SJSA1 (cell line): ENCODE results near the gene ADGRV1. TPM values are rescaled to one million over a fixed set of nuclear protein-coding genes. Genes with fewer than 3 reads are reported as not detected.
"Not testable (repeated sequence)": the region's sequence is repeated elsewhere in the genome, so short reads cannot be mapped to it uniquely, and the experiment has no call there.

Experiments
- DNase-seq, 2 experiments: peaks; one replicate each; pipeline ENCODE4 v3.0.0-alpha.2; 2015 to 2020; ENCODE audit warnings: low spot score in 2 of 2, low read depth in 1 of 2
- H3K27ac ChIP-seq: fragments of 250-450 bp; sonication (Bioruptor Pico); 2 replicates; pipeline ENCODE4 v1.5.1; 2020; ENCODE audit warnings: mild to moderate bottlenecking, moderate library complexity
- H3K27me3 ChIP-seq: fragments of 250-450 bp; sonication (Bioruptor Pico); replicated peaks from 2 replicates; pipeline ENCODE4 v1.5.1; 2020; ENCODE audit warnings: mild to moderate bottlenecking, moderate library complexity
- H3K36me3 ChIP-seq: fragments of 250-450 bp; sonication (Bioruptor Pico); 2 replicates; pipeline ENCODE4 v1.5.1; 2020; ENCODE audit warnings: mild to moderate bottlenecking
- H3K4me1 ChIP-seq: fragments of 250-450 bp; sonication (Bioruptor Pico); replicated peaks from 2 replicates; pipeline ENCODE4 v1.6.1; 2021; ENCODE audit warnings: mild to moderate bottlenecking
- H3K4me3 ChIP-seq: fragments of 250-450 bp; sonication (Bioruptor Pico); 2 replicates; pipeline ENCODE4 v1.5.1; 2020; ENCODE audit warnings: mild to moderate bottlenecking
- H3K9me3 ChIP-seq: fragments of 250-450 bp; sonication (Bioruptor Pico); replicated peaks from 2 replicates; pipeline ENCODE4 v1.5.1; 2020; ENCODE audit warnings: mild to moderate bottlenecking
- total RNA-seq: library from RNA; depleted of rRNA; stranded (reverse); fragments of >200 nt; shearing (Covaris generic); gene quantifications from 2 replicates; pipeline ENCODE4 v1.2.3, GENCODE V29; 2014

The ADGRV1 gene
- total RNA-seq, 1 experiment from 2014 or later, result 0.13 TPM

DNA sequence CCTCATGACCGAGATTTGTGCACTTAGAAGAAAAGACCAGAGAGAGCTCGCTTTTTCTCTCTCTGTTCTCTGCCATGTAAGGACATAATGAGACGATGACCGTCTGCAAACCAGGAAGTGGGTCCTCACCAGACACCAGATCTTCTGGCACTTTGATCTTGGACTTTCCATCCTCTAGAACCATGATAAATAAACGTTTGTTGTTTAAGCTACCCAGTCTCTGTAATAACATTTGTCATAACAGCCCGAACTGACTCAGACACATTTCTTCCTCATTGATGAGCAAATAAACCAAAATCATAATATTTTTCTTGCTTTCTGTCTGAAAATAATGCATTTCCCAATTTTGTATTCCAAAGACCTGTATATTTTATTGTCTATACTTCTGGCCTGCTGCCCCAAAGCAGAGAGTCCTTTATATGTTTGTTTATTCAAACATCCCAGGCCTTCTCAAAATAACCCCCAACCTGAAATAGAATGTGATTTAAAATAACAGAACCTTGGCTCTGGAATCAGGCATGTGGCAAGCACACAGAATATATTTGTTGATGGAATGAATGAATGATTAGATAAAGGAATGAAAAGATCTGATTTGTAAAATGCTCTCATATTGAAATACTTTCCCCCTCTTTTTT, 396.5 kb downstream of the ADGRV1 start:
- no peaks in the 10 kb centered on the region for H3K4me1 ChIP-seq
- H3K27me3 ChIP-seq, result peaks cover 4% of the 10 kb centered on the region; the same call in 1 of the 2 replicates
- H3K36me3 ChIP-seq, result no peaks in the 10 kb centered on the region
- H3K4me3 ChIP-seq, result no peak overlapping the region
- no peak for DNase-seq
- H3K27ac ChIP-seq, result no peak overlapping the region
- H3K9me3 ChIP-seq, result no peaks in the 10 kb centered on the region

DNA sequence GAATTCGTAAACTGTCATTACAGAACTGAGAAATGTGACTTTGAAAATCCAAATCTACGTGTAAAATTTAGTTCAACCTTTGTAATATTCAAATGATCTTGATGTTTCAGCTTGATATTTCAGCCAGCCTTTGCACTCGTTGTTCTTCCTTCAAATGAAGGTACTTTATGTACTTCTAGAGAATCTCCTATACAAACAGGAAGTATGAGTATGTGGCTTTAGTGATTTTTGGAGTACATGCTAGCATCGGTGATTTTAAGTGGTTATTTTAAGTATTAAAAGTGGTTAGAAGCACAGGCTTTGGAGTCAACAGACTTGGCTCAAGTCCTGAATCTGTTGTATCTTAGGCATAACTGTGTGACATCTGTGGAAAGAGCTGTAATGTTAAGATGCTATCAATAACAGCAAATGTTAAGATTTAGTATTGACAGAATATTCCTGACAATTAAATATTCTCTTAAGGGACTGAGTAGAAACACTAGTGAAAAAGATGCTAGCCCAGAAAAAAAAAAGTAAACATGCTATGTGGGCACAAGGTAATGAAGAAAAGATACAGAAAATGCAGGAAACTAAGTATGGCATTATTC, 398.0 kb downstream of the ADGRV1 start:
- Histone ChIP-seq H3K36me3 (no peaks in the 10 kb centered on the region), H3K27ac (no peak overlapping the region), H3K4me1 (no peaks in the 10 kb centered on the region), H3K4me3 (no peak overlapping the region), H3K27me3 (peaks cover 4% of the 10 kb centered on the region; the same call in 1 of the 2 replicates), H3K9me3 (no peaks in the 10 kb centered on the region)
- DNase-seq, result no peak

DNA sequence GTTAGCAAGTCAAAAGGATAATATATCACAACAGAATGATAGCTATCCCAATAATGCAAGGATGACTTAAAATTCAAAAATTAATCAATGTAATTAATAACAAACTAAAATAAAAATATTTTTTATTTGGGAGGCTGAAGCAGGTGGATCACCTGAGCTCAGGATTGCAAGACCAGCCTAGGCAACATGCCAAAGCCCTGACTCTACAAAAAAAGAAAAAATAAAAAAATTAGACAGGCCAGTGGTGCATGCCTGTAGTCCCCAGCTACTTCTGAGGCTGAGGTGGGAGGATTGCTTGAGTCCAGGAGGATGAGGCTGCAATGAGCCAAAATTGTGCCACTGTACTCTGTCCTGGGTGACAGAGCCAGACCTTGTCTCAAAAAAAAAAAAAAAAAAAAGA, 399.3 kb downstream of the ADGRV1 start:
- Histone ChIP-seq H3K36me3 (no peaks in the 10 kb centered on the region), H3K27me3 (peaks cover 3% of the 10 kb centered on the region; the same call in 1 of the 2 replicates), H3K4me3 (no peak overlapping the region), H3K4me1 (no peaks in the 10 kb centered on the region), H3K27ac (no peak overlapping the region), H3K9me3 (no peaks in the 10 kb centered on the region)
- no peak for DNase-seq

DNA sequence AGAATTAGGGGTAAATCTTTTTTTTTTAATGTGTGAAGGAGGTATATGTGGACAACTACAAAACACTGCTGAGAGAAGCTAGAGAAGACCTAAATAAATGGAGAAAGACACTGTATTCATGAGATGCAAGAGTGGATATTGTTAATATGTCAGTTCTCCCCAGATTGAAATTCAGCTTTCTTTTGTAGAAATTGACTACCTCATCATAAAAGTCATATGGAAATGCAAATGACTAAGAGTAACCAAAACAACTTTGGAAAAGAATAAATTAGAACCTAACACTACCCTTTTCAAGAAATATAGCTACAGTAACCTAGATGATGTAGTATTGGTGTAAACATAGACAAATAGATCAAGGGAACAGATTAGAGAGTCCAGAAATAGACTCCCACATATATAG, 400.7 kb downstream of the ADGRV1 start:
- Histone ChIP-seq H3K27ac (no peak overlapping the region), H3K9me3 (no peaks in the 10 kb centered on the region), H3K36me3 (no peaks in the 10 kb centered on the region), H3K27me3 (no peaks in the 10 kb centered on the region), H3K4me3 (no peak overlapping the region), H3K4me1 (no peaks in the 10 kb centered on the region)
- no peak for DNase-seq

DNA sequence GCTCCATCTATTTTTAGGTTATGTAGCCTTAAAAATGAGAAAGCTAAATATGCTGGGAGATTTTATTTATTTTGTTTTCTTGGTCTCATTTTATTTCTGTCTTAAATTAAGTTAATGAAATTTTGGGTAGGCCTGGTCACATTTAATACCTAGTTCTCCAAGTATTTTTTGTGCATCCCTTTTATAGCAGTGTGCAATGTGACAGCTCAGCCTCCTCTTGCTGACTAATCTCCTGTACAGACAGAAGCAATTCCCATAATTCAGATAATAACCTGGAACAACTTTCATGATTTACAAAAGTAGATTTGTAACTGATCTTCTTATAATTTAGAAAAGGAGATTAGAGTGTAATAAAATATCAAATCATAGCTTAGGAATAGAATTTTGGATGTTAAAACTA, 403.9 kb downstream of the ADGRV1 start:
- H3K27me3 ChIP-seq, result no peaks in the 10 kb centered on the region
- no peaks in the 10 kb centered on the region for H3K36me3 ChIP-seq
- no peak for DNase-seq

DNA sequence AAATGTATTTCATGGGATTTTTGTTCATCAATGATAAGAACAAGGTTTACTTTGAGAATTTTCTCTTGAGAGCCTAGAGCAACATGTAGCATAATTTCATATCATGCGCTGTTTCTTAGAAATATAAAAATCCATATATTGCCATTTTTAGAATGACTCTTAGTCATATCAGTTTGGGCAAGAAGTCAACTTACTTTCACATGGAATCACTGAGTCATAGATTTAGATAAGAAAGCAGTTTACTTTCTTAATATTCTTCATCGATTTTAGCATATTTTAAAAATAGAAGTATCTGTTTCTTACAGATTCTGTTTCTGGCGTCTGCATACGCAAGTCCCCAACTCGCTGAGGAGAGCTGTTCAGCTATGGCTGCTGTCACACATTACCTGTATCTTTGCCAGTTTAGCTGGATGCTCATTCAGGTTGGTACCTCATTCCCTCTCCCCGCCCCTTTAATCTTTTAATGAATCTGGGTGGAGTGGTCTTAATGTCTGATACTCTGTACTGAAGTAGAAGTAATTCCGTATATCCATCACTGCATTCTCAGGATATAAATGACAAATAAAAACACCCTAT, 406.6 kb downstream of the ADGRV1 start:
- no peaks in the 10 kb centered on the region for H3K4me1 ChIP-seq
- no peaks in the 10 kb centered on the region for H3K27me3 ChIP-seq
- no peak overlapping the region for H3K4me3 ChIP-seq

More for the DNA sequence above, 403.9 kb downstream of the ADGRV1 start:
- Histone ChIP-seq H3K9me3 (no peaks in the 10 kb centered on the region), H3K4me3 (no peak overlapping the region), H3K27ac (no peak overlapping the region), H3K4me1 (no peaks in the 10 kb centered on the region)

DNA sequence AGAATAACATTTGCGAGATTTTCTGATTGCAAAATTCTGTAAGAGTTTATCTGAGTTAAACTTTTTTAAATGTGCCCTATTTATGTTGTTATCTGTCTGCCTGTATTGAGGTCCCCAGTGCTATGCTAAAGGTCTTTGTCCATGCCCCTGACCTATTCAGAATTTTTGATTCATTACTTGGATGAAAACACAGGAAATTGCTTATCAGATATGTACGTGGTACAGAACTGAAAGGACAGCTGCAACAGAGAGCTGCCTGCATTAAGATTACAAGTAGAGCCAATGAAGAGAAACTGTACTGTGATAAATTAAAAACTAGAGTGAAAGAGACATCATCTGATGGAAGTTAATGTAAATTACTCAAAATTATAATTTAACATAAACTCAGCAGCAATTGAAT, 408.8 kb downstream of the ADGRV1 start:
- Histone ChIP-seq H3K27me3 (no peaks in the 10 kb centered on the region), H3K4me1 (no peaks in the 10 kb centered on the region), H3K4me3 (no peak overlapping the region), H3K27ac (no peak overlapping the region), H3K36me3 (no peaks in the 10 kb centered on the region), H3K9me3 (no peaks in the 10 kb centered on the region)
- no peak for DNase-seq

More for the DNA sequence above, 406.6 kb downstream of the ADGRV1 start:
- no peaks in the 10 kb centered on the region for H3K36me3 ChIP-seq
- H3K9me3 ChIP-seq, result no peaks in the 10 kb centered on the region
- DNase-seq, result no peak
- no peak overlapping the region for H3K27ac ChIP-seq

DNA sequence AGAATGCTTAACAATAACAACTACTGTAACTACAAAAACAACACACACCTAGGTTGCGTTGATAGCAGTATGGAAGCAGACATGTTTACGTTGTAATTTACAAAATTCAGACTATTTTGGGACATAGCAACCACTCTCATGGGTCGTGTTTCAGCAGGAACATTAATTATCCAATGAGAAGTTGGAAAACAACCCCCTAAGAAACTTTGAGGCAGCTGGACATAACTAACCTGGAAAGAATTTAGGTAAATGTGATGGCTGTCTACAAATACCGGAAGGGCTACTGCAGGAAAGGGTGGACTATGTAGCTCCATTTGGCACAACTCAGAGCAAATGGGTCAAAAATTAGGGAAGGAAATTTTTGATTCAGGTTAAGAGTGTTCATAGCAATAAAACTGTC, 409.3 kb downstream of the ADGRV1 start:
- Histone ChIP-seq H3K27me3 (no peaks in the 10 kb centered on the region), H3K9me3 (no peaks in the 10 kb centered on the region), H3K4me1 (no peaks in the 10 kb centered on the region), H3K4me3 (no peak overlapping the region), H3K27ac (no peak overlapping the region), H3K36me3 (no peaks in the 10 kb centered on the region)
- DNase-seq, result no peak

DNA sequence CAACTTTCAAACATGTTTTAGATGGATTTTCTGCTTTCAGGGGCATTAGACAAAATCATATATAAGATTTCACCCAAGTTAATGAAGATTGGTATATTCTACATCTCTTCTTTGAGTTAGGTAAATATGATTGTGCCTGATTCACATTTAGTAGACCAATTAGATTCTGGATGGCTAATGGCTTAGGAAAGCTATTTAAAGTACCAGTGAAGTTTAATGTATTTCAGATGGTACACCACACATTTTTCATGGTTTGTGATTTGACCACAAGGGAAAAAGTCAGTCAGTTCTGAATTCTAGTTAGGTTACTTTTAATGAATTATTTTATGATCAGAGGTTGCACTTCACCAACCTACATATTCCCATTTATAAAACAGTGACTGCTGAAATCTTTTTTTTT, 409.7 kb downstream of the ADGRV1 start:
- no peaks in the 10 kb centered on the region for H3K9me3 ChIP-seq
- H3K4me3 ChIP-seq, result no peak overlapping the region
- H3K27ac ChIP-seq, result no peak overlapping the region
- H3K36me3 ChIP-seq, result no peaks in the 10 kb centered on the region
- H3K27me3 ChIP-seq, result no peaks in the 10 kb centered on the region
- no peaks in the 10 kb centered on the region for H3K4me1 ChIP-seq
- DNase-seq, result no peak

DNA sequence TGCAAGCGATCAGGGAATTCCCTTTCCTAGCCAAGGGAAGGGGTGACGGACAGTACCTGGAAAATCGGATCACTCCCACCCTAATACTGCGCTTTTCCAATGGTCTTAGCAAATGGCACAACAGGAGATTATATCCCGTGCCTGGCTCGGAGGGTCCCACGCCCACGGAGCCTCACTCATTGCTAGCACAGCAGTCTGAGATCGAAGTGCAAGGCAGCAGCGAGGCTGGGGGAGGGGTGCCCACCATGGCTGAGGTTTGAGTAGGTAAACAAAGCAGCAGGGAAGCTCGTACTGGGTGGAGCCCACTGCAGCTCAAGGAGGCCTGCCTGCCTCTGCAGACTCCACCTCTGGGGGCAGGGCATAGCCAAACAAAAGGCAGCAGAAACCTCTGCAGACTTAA, 411.3 kb downstream of the ADGRV1 start:
- DNase-seq, H3K9me3 ChIP-seq, H3K36me3 ChIP-seq, H3K27ac ChIP-seq, H3K4me3 ChIP-seq, H3K27me3 ChIP-seq, H3K4me1 ChIP-seq: not testable (repeated sequence)

DNA sequence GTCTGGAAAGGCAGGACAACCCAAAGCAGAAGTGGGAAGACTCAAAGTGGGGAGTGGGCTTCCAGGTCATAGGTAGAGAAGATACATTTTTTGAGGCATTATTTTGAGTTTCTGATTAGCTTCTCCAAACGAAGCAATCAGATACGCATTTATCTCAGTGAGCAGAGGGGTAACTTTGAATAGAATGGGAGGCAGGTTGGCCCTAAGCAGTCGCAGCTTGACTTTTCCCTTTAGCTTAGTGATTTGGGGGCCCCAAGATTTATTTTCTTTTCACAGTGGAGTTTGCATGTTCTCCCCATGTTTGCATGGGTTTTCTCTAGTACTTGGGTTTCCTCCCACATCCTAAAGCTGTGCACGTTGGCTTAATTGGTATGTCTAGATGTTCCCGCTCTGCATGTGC, 422.6 kb downstream of the ADGRV1 start:
- no peaks in the 10 kb centered on the region for H3K9me3 ChIP-seq
- no peaks in the 10 kb centered on the region for H3K36me3 ChIP-seq
- H3K4me1 ChIP-seq, result peaks cover 8% of the 10 kb centered on the region
- H3K4me3 ChIP-seq, result no peak overlapping the region
- no peak overlapping the region for H3K27ac ChIP-seq
- no peaks in the 10 kb centered on the region for H3K27me3 ChIP-seq
- no peak for DNase-seq

DNA sequence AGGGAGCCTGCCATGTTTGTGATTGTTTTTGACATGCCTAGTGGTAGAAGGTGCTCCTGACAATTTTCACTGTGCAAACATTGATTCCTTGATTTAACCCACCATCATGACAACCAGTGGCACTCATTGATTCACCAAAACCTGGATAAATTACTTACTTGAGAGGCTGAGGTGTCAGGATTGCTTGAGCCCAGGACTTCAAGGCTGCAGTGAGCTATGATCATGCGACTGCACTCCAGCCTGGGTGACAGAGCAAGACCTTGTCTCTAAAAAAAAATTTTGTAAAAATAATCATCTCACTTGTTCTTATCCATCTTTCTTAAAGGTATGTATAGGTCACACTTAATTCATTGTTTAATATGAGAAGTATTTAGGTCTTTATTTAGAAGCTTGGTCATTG, 423.2 kb downstream of the ADGRV1 start:
- no peak for DNase-seq
- Histone ChIP-seq H3K9me3 (no peaks in the 10 kb centered on the region), H3K4me3 (no peak overlapping the region), H3K27ac (no peak overlapping the region), H3K27me3 (no peaks in the 10 kb centered on the region), H3K4me1 (peaks cover 8% of the 10 kb centered on the region), H3K36me3 (no peaks in the 10 kb centered on the region)

DNA sequence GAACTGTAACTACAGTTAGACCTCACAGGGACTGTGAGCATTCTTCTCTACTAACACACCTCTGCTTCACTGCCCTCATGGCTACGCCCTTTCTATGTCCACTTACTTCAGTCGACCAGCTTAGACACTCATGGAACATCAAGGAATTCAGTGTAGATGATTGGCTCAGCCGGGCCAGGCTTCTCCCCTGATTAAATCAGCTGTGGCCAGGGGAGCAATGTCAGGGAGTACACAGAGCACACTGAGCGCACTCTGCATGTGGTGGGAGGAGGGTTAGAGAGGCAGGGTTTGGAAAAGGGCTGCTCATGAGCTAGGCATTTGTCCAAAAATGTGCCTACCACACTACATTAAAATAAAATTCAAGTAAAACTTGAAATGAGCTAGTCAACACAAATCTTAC, 424.0 kb downstream of the ADGRV1 start:
- peaks cover 8% of the 10 kb centered on the region for H3K4me1 ChIP-seq
- no peaks in the 10 kb centered on the region for H3K27me3 ChIP-seq
- no peak overlapping the region for H3K4me3 ChIP-seq
- H3K9me3 ChIP-seq, result no peaks in the 10 kb centered on the region
- H3K36me3 ChIP-seq, result no peaks in the 10 kb centered on the region
- no peak overlapping the region for H3K27ac ChIP-seq
- DNase-seq, result no peak

DNA sequence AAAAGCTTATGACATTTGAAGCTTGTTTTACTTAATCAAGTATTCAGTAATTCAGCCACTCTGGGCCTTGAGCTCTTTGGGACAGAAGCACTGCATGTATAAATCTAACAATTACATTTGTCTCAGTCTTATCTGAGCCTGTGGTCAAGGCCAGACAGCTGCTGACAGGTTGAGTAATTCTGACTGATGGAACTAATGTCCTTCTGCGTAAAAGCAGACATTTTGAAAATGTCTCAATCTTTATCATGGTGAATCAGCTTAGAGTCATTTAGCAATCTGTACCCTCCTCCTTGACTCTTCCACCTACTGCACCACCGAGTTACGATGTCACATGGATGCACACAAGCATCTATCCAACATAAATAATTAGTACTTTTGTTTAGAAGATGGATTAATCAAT, 424.6 kb downstream of the ADGRV1 start:
- Histone ChIP-seq H3K4me1 (peaks cover 8% of the 10 kb centered on the region), H3K27ac (no peak overlapping the region), H3K27me3 (no peaks in the 10 kb centered on the region), H3K4me3 (no peak overlapping the region), H3K36me3 (no peaks in the 10 kb centered on the region), H3K9me3 (no peaks in the 10 kb centered on the region)
- DNase-seq, result no peak
